Breast epithelium (tissue), 4 donors: Measurements from ENCODE around the gene TK1. TPM values are rescaled to one million over a fixed set of nuclear protein-coding genes. Genes with fewer than 3 reads are reported as not detected.
"Not testable (repeated sequence)": the region's sequence is repeated elsewhere in the genome, so short reads cannot be mapped to it uniquely, and the experiment has no call there.

ENCODE experiments used
- DNase-seq, 2 donors: peaks; one replicate each; pipeline ENCODE4 v3.0.0-alpha.2; 2019; ENCODE audit warnings: low spot score in 2 of 2
- H3K27ac ChIP-seq, 2 donors: fragments of 200-600 bp; sonication (generic) in 1 of 2; one replicate each; pipeline ENCODE4 v1.5.1; 2016 to 2019; ENCODE audit warnings: mild to moderate bottlenecking in 1 of 2
- H3K27me3 ChIP-seq, 2 donors: fragments of 200-600 bp; sonication (generic) in 1 of 2; one replicate each; pipeline versions ENCODE4 v1.5.1 to v1.6.0; 2017 to 2019; ENCODE audit warnings: control low read depth in 1 of 2, mild to moderate bottlenecking in 1 of 2
- H3K36me3 ChIP-seq: fragments of 200-600 bp; one replicate; pipeline ENCODE4 v1.5.1; 2019
- H3K4me1 ChIP-seq, 2 donors: fragments of 200-600 bp; sonication (generic); one replicate each; pipeline ENCODE4 v1.5.1; 2016 to 2019; ENCODE audit warnings: control low read depth in 1 of 2
- H3K4me3 ChIP-seq, 3 donors: fragments of 200-600 bp; sonication (generic); 1 replicate in 2 of 3; 2 replicates in 1 of 3; pipeline ENCODE4 v1.5.1; 2016 to 2019; ENCODE audit warnings: mild to moderate bottlenecking in 3 of 3, moderate library complexity in 2 of 3
- H3K9me3 ChIP-seq, 2 donors: fragments of 200-600 bp; sonication (generic) in 1 of 2; one replicate each; pipeline ENCODE4 v1.5.1; 2016 to 2019; ENCODE audit warnings: control low read depth in 1 of 2
- CTCF ChIP-seq, 3 donors: fragments of 450-650 bp; IDR thresholded peaks; one replicate each; pipeline ENCODE4 v1.5.1; 2016 to 2017; ENCODE audit warnings: antibody characterized with exemption in 3 of 3, mild to moderate bottlenecking in 3 of 3, moderate library complexity in 3 of 3
- POLR2A ChIP-seq: fragments of 450-650 bp; IDR thresholded peaks from one replicate; pipeline ENCODE4 v1.6.1; 2016; ENCODE audit warnings: antibody characterized with exemption, mild to moderate bottlenecking, moderate library complexity
- POLR2AphosphoS5 ChIP-seq, 3 donors: sonication (generic); formaldehyde crosslinking; IDR thresholded peaks; one replicate each; pipeline ENCODE4 v1.6.1; 2017; ENCODE audit warnings: antibody characterized with exemption in 3 of 3
- intact Hi-C: fragments of 100-400 bp; cut with DNase I; formaldehyde crosslinking; loops from one replicate; pipeline ENCODE4 v1.15.1; 2023; ENCODE audit warnings: low total_unique reads
- total RNA-seq, 3 donors: library from RNA; depleted of rRNA; stranded (reverse); fragments of >200 nt; gene quantifications; one replicate each; pipeline ENCODE4 v1.1.0, GENCODE V29; 2016

Gene TK1
- total RNA-seq, 3 donors from 2014 or later = 2.6 to 5.6 (median 3.7) TPM

GRCh38 chr17:78143214-78144146 is 43.4 kb downstream of the TK1 start:
- intact Hi-C loops = no loop called here
- Histone ChIP-seq H3K4me3 (no peak overlapping the region), H3K9me3 (no peaks in the 10 kb centered on the region), H3K27ac (peak overlapping the region; percentile 41 to 68), H3K27me3 (no peaks in the 10 kb centered on the region), H3K36me3 (no peaks in the 10 kb centered on the region), H3K4me1 (peaks cover 4 to 23% of the 10 kb centered on the region in 2 donors)
- no peak for TF ChIP-seq POLR2AphosphoS5 (IDR thresholded peaks at IDR 0.05)
- TF ChIP-seq POLR2A = no peak
- no peak for TF ChIP-seq CTCF (IDR thresholded peaks at IDR 0.05)
- no peak for DNase-seq

GRCh38 chr17:78142119-78142861 is 44.6 kb downstream of the TK1 start:
- TF ChIP-seq POLR2AphosphoS5 (IDR thresholded peaks at IDR 0.05) (no peak), POLR2A (no peak), CTCF (IDR thresholded peaks at IDR 0.05) (no peak)
- peak; percentile 83 to 89 for DNase-seq
- Histone ChIP-seq H3K27ac (peak overlapping the region; percentile 76 to 79), H3K36me3 (no peaks in the 10 kb centered on the region), H3K27me3 (no peaks in the 10 kb centered on the region), H3K4me3 (no peak overlapping the region), H3K9me3 (no peaks in the 10 kb centered on the region), H3K4me1 (peaks cover 4 to 23% of the 10 kb centered on the region in 2 donors)
- intact Hi-C loops = no loop called here

- H3K4me1 ChIP-seq = peaks cover 4 to 23% of the 10 kb centered on the region in 2 donors
- H3K36me3 ChIP-seq = no peaks in the 10 kb centered on the region
- H3K4me3 ChIP-seq = no peak overlapping the region
- no peak for DNase-seq
- H3K27ac ChIP-seq = peak overlapping the region; percentile 76 to 79
- H3K9me3 ChIP-seq = no peaks in the 10 kb centered on the region
- TF ChIP-seq POLR2AphosphoS5 (IDR thresholded peaks at IDR 0.05) (no peak), CTCF (IDR thresholded peaks at IDR 0.05) (no peak), POLR2A (no peak)
- intact Hi-C loops = no loop called here
- no peaks in the 10 kb centered on the region for H3K27me3 ChIP-seq
Observed at GRCh38 chr17:78141437-78142118, 45.3 kb downstream of the TK1 start.

GRCh38 chr17:78140169-78141051 is 46.4 kb downstream of the TK1 start:
- intact Hi-C loops = no loop called here
- Histone ChIP-seq H3K4me1 (peaks cover 4 to 23% of the 10 kb centered on the region in 2 donors), H3K27ac (peak overlapping the region; percentile 56 to 79), H3K27me3 (no peaks in the 10 kb centered on the region), H3K36me3 (no peaks in the 10 kb centered on the region), H3K9me3 (no peaks in the 10 kb centered on the region), H3K4me3 (peak overlapping the region; percentile 10 to 44 (median 17))
- no peak for TF ChIP-seq POLR2A
- peak in 1 of 3 donors; percentile 12 for TF ChIP-seq POLR2AphosphoS5 (IDR thresholded peaks at IDR 0.05)
- DNase-seq = peak; percentile 88 to 90

GRCh38 chr17:78139861-78140168 is 47.0 kb downstream of the TK1 start:
- H3K27ac ChIP-seq, H3K9me3 ChIP-seq, DNase-seq, H3K36me3 ChIP-seq, H3K27me3 ChIP-seq, intact Hi-C loops, H3K4me3 ChIP-seq: not testable (repeated sequence)
- peaks cover 4 to 19% of the 10 kb centered on the region in 2 donors for H3K4me1 ChIP-seq
